ENCODE data around the gene RAD54L. TPM values are rescaled to one million over a fixed set of nuclear protein-coding genes. Genes with fewer than 3 reads are reported as not detected.
A peak's percentile ranks its signal among the peaks of the same experiment; 100 is the strongest.
"Not testable (repeated sequence)": the region's sequence is repeated elsewhere in the genome, so short reads cannot be mapped to it uniquely, and the experiment has no call there.

The RAD54L gene
- total RNA-seq, 1 experiment from 2014 or later, result 29.4 TPM

DNA sequence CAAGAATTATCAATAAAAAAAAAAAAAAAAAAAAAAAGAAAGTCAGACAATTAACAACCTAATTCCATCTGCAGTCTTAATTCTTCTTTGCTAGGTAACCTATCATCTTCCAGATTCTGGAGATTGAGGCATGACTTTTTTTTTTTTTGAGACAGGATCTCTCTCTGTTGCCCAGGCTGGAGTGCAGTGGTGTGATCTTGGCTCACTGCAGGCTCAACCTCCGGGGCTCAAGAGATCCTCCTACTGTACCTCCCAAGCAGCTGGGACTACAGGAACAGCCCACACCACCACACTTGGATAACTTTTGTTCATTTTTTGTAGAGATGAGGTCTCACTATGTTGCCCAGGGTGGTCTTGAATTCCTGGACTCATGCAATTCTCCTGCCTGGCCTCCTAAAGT, 4.6 kb upstream of the RAD54L start:
- H2AFZ ChIP-seq (ENCODE audit: low read length), result no peak overlapping the region
- no peak overlapping the region for H3K4me3 ChIP-seq (ENCODE audit: low read length)
- H3K79me2 ChIP-seq (ENCODE audit: low read length), result peaks cover 2% of the 10 kb centered on the region
- no peaks in the 10 kb centered on the region for H3K27me3 ChIP-seq (ENCODE audit: low read length)
- H3K9ac ChIP-seq (ENCODE audit: low read length), result no peak overlapping the region
- no TSS peak for BruUV-seq (replicated peaks)
- intact Hi-C loops (cut with micrococcal nuclease), result loop anchor here (10.0 kb wide), 1 partner anchor 62 kb away; the partner anchor contains the start of genes LRRC41 and UQCRH
- no peak overlapping the region for H3K27ac ChIP-seq (ENCODE audit: low read length)
- TF ChIP-seq, protein P1, sequence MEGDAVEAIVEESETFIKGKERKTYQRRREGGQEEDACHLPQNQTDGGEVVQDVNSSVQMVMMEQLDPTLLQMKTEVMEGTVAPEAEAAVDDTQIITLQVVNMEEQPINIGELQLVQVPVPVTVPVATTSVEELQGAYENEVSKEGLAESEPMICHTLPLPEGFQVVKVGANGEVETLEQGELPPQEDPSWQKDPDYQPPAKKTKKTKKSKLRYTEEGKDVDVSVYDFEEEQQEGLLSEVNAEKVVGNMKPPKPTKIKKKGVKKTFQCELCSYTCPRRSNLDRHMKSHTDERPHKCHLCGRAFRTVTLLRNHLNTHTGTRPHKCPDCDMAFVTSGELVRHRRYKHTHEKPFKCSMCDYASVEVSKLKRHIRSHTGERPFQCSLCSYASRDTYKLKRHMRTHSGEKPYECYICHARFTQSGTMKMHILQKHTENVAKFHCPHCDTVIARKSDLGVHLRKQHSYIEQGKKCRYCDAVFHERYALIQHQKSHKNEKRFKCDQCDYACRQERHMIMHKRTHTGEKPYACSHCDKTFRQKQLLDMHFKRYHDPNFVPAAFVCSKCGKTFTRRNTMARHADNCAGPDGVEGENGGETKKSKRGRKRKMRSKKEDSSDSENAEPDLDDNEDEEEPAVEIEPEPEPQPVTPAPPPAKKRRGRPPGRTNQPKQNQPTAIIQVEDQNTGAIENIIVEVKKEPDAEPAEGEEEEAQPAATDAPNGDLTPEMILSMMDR (conservative IDR thresholded peaks at IDR 0.05; ENCODE audit: low read depth, low read length), result no peak
- no peak for TF ChIP-seq EZH2phosphoT487 (IDR thresholded peaks at IDR 0.05; ENCODE audit: borderline replicate concordance, low read length)
- TF ChIP-seq EZH2 (IDR thresholded peaks at IDR 0.05; ENCODE audit: low read length, unreplicated experiment), result no peak
- no peak for DNase-seq
- no peak overlapping the region for H3K4me2 ChIP-seq (ENCODE audit: low read length)
- POLR2A ChIA-PET (ENCODE audit: unreplicated experiment), result no interaction called here
- ATAC-seq, result no peak
- no peaks in the 10 kb centered on the region for H3K9me3 ChIP-seq (ENCODE audit: low read length)
- CTCF ChIA-PET, result no interaction called here
- peaks cover 7% of the 10 kb centered on the region; the same call in 1 of the 2 replicates for H3K4me1 ChIP-seq (ENCODE audit: insufficient read depth, low read length)
- H3F3A ChIP-seq (ENCODE audit: low read length, unreplicated experiment), result no peaks in the 10 kb centered on the region
- H4K20me1 ChIP-seq (ENCODE audit: low read length), result no peaks in the 10 kb centered on the region
- H3K36me3 ChIP-seq (ENCODE audit: low read depth, low read length), result no peaks in the 10 kb centered on the region
- no peaks in the 10 kb centered on the region for H3K9me2 ChIP-seq (replicated peaks; ENCODE audit: low read length)

DNA sequence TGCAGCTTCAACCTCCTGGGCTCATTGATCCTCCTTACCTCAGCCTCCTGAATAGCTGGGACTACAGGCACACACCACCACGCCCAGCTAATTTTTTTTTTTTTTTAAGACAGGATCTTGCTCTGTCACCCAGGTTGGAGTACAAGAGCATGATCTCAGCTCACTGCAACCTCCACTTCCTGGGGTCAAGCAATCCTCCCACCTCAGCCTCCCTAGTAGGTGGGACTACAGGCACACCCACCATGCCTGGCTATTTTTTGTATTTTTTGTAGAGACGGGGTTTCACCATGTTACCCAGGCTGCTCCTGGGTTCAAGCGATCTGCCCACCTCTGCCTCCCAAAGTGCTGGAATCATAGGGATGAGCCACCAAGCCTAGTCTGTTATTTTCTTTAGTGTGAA, 3.7 kb upstream of the RAD54L start:
- peaks cover 15% of the 10 kb centered on the region for H3K4me1 ChIP-seq (ENCODE audit: insufficient read depth, low read length)
- ATAC-seq; DNase-seq; BruUV-seq (replicated peaks); H4K20me1 ChIP-seq (ENCODE audit: low read length); H3K9ac ChIP-seq (ENCODE audit: low read length); CTCF ChIA-PET; H3F3A ChIP-seq (ENCODE audit: low read length, unreplicated experiment); H3K27ac ChIP-seq (ENCODE audit: low read length); POLR2A ChIA-PET (ENCODE audit: unreplicated experiment); H3K4me2 ChIP-seq (ENCODE audit: low read length); H3K9me3 ChIP-seq (ENCODE audit: low read length); H2AFZ ChIP-seq (ENCODE audit: low read length); H3K9me2 ChIP-seq (replicated peaks; ENCODE audit: low read length); H3K27me3 ChIP-seq (ENCODE audit: low read length); H3K4me3 ChIP-seq (ENCODE audit: low read length); H3K36me3 ChIP-seq (ENCODE audit: low read depth, low read length): not testable (repeated sequence)
- intact Hi-C loops (cut with micrococcal nuclease), result loop anchor here (2.0 to 10.0 kb wide), 2 partner anchors 61 to 105 kb away; partner anchors contain the start of genes LRRC41 and UQCRH
- H3K79me2 ChIP-seq (ENCODE audit: low read length), result peaks cover 11% of the 10 kb centered on the region

DNA sequence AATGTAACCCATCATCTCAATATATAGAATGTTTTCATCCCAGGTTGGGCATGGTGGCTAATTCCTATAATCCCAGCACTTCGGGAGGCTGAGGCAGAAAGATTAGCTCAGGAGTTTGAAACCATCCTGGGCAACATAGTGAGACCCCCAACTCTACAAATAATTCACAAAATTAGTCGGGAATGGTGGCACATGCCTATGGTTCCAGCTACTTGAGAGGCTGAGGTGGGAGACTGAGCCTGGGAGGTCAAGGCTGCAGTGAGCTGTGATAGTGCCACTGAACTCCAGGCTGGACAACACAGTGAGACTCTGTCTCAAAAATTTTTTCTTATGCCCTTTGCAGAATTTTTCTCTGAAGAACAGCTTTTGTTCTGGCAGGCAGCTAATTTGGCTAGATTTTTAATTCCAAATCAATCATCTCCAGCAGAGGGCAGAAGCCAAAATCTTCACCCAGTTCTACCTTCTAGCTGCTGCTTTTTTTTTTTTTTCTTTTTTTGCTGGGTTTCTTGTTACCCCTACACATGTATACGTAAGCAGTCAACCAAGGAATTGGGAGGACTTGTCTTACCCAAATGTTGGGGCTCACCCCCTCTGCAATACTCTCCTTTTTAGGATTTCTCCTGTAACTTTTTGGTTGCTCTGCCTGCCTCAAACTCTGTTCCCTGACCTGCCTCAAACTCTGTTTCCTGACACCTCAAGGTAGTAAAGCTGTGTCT, 2.7 kb upstream of the RAD54L start:
- DNase-seq, result peak; percentile 58
- CTCF ChIA-PET, result interaction anchor here (0.6 to 1.4 kb wide), 9 partner anchors 15 to 934 kb away, joined by 3 to 11 read pairs (median 5); no protein-coding TSS in a partner anchor
- intact Hi-C loops (cut with micrococcal nuclease), result loop anchor here (2.0 to 10.0 kb wide), 2 partner anchors 60 to 104 kb away; partner anchors contain the start of genes LRRC41 and UQCRH

DNA sequence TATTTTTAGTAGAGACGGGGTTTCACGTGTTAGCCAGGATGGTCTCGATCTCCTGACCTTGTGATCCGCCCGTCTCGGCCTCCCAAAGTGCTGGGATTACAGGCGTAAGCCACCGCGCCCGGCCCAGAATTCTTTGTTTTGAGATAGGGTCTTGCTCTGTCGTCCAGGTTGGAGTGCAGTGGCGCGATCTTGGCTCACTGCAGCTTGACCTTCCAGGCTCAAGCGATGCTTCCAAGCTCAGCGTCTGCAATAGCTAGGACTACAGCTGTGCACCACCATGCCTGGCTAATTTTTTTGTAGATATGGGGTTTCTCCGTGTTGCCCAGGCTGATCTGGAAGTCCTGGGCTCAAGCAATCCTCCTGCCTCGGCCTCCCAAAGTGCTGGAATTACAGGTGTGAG, 1.4 kb upstream of the RAD54L start:
- H3K27ac ChIP-seq (ENCODE audit: low read length); H3K9ac ChIP-seq (ENCODE audit: low read length); H3K9me3 ChIP-seq (ENCODE audit: low read length); H3F3A ChIP-seq (ENCODE audit: low read length, unreplicated experiment); DNase-seq; H2AFZ ChIP-seq (ENCODE audit: low read length); H4K20me1 ChIP-seq (ENCODE audit: low read length); H3K27me3 ChIP-seq (ENCODE audit: low read length); H3K9me2 ChIP-seq (replicated peaks; ENCODE audit: low read length); ATAC-seq; POLR2A ChIA-PET (ENCODE audit: unreplicated experiment); BruUV-seq (replicated peaks): not testable (repeated sequence)
- Histone ChIP-seq H3K4me1 (ENCODE audit: insufficient read depth, low read length) (peaks cover 22% of the 10 kb centered on the region), H3K79me2 (ENCODE audit: low read length) (peaks cover 28% of the 10 kb centered on the region), H3K36me3 (ENCODE audit: low read depth, low read length) (peaks cover 14% of the 10 kb centered on the region), H3K4me2 (ENCODE audit: low read length) (peak overlapping the region; percentile 94), H3K4me3 (ENCODE audit: low read length) (peak overlapping the region; percentile 85; the same call in 1 of the 2 replicates)
- CTCF ChIA-PET, result interaction anchor here (0.5 to 0.6 kb wide), 2 partner anchors 58 to 100 kb away, joined by 3 read pairs; no protein-coding TSS in a partner anchor
- intact Hi-C loops (cut with micrococcal nuclease), result loop anchor here (10.0 kb wide), 1 partner anchor 59 kb away; the partner anchor contains the start of genes LRRC41 and UQCRH

More for the DNA sequence above, 2.7 kb upstream of the RAD54L start:
- Histone ChIP-seq H3K4me2 (ENCODE audit: low read length) (no peak overlapping the region), H3K9me2 (replicated peaks; ENCODE audit: low read length) (no peaks in the 10 kb centered on the region), H3K27ac (ENCODE audit: low read length) (no peak overlapping the region), H3K9me3 (ENCODE audit: low read length) (no peaks in the 10 kb centered on the region), H2AFZ (ENCODE audit: low read length) (peak overlapping the region; percentile 54; the same call in 1 of the 2 replicates), H3K79me2 (ENCODE audit: low read length) (peaks cover 21% of the 10 kb centered on the region), H3K36me3 (ENCODE audit: low read depth, low read length) (peaks cover 6% of the 10 kb centered on the region), H3K9ac (ENCODE audit: low read length) (no peak overlapping the region), H3K4me3 (ENCODE audit: low read length) (no peak overlapping the region), H3F3A (ENCODE audit: low read length, unreplicated experiment) (no peaks in the 10 kb centered on the region), H3K27me3 (ENCODE audit: low read length) (no peaks in the 10 kb centered on the region), H4K20me1 (ENCODE audit: low read length) (no peaks in the 10 kb centered on the region), H3K4me1 (ENCODE audit: insufficient read depth, low read length) (peaks cover 22% of the 10 kb centered on the region)
- POLR2A ChIA-PET (ENCODE audit: unreplicated experiment), result interaction anchor here (0.6 to 0.7 kb wide), 4 partner anchors 21 to 113 kb away, joined by 3 to 5 read pairs (median 4); partner anchors contain the start of gene PIK3R3
- no peak for ATAC-seq
- no peak for TF ChIP-seq EZH2phosphoT487 (IDR thresholded peaks at IDR 0.05; ENCODE audit: borderline replicate concordance, low read length)
- TF ChIP-seq, protein P1 (conservative IDR thresholded peaks at IDR 0.05; ENCODE audit: low read depth, low read length), result peak; percentile 67
- BruUV-seq (replicated peaks), result no TSS peak

Measured in PC-3 (cell line).